Ishikawa (cell line): ENCODE results near the gene CCDC97.

Experiments used
- CEBPB ChIP-seq: IDR thresholded peaks from 2 replicates; pipeline ENCODE4 v1.6.1; 2012
- CREB1 ChIP-seq: IDR thresholded peaks from 2 replicates; pipeline ENCODE4 v1.6.1; 2012; ENCODE audit warnings: low read depth
- EGR1 ChIP-seq: IDR thresholded peaks from 2 replicates; pipeline ENCODE4 v1.6.1; 2012
- EP300 ChIP-seq: IDR thresholded peaks from 2 replicates; pipeline ENCODE4 v1.6.1; 2012; ENCODE audit warnings: borderline replicate concordance
- FOXM1 ChIP-seq: IDR thresholded peaks from 2 replicates; pipeline ENCODE4 v1.6.1; 2012; ENCODE audit warnings: low read depth, borderline replicate concordance
- NFIC ChIP-seq: IDR thresholded peaks from 2 replicates; pipeline ENCODE4 v1.6.1; 2012
- RAD21 ChIP-seq: IDR thresholded peaks from 2 replicates; pipeline ENCODE4 v1.6.1; 2012; ENCODE audit warnings: low read depth
- REST ChIP-seq: IDR thresholded peaks from 2 replicates; pipeline ENCODE4 v1.6.1; 2012; ENCODE audit warnings: low read depth, mild to moderate bottlenecking
- TAF1 ChIP-seq: IDR thresholded peaks from 2 replicates; pipeline ENCODE4 v1.6.1; 2012; ENCODE audit warnings: low read depth, mild to moderate bottlenecking
- TCF12 ChIP-seq: IDR thresholded peaks from 2 replicates; pipeline ENCODE4 v1.6.1; 2012; ENCODE audit warnings: low read depth
- TEAD4 ChIP-seq: IDR thresholded peaks from 2 replicates; pipeline ENCODE4 v1.6.1; 2012
- USF1 ChIP-seq: IDR thresholded peaks from 2 replicates; pipeline ENCODE4 v1.6.1; 2012
- YY1 ChIP-seq: IDR thresholded peaks from 2 replicates; pipeline ENCODE4 v1.6.1; 2012; ENCODE audit warnings: low read depth
- ZBTB7A ChIP-seq: IDR thresholded peaks from 2 replicates; pipeline ENCODE4 v1.6.1; 2012; ENCODE audit warnings: low read depth
- TF ChIP-seq, protein P1 (sequence below): IDR thresholded peaks from 2 replicates; pipeline ENCODE4 v1.6.1; 2012

The CCDC97 gene

GRCh38 chr19:41307954-41308449 is 2.0 kb upstream of the CCDC97 start:
- TF ChIP-seq EP300 (no peak), CREB1 (no peak), FOXM1 (no peak), REST (no peak), RAD21 (no peak), USF1 (no peak), TAF1 (no peak), CEBPB (no peak), TCF12 (no peak), TEAD4 (no peak), EGR1 (no peak), NFIC (no peak), YY1 (no peak), ZBTB7A (no peak)
- TF ChIP-seq, protein P1, sequence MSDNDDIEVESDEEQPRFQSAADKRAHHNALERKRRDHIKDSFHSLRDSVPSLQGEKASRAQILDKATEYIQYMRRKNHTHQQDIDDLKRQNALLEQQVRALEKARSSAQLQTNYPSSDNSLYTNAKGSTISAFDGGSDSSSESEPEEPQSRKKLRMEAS = no peak

GRCh38 chr19:41308450-41309179 is 1.4 kb upstream of the CCDC97 start:
- TF ChIP-seq EP300 (no peak), YY1 (no peak), RAD21 (peak; percentile 61)

DNA sequence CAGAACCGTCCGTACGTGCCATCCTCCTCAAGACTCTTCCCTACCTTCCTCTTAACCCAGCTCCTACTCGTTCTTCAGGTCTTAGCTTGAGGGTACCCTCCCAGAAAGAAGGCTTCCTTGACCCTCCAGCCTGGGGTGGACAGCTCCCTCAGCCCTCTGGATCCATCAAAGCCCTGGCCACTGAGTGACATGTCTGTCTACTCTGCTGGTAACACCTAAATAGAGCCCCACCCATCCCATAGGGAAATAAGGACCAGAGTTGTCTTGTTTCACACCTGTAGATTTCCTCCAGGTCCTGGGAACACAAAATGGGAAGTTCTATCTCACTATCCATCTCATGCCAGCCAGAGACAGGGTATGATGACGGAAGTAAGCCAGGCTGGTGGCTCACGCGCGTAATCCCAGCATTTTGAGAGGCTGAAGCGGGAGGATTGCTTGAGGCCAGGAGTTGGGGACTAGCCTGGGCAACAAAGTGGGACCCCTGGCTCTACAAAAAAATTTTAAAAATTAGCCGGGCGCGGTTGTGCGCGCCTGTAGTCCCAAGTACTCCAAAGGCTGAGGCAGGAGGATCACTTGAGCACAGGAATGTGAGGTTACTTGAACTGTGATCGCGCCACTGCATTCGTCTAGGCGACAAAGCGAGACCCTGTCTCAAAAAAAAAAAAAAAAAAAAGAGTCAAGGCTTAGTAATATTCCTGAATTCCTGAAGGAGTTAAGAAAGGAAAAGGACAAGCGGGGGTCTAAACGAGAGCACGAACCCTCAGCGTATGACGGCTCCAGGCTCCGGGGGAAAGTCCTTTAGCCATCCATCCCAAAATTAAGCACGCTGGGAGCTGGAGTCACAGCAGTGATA is 566 bp upstream of the CCDC97 start:
- TF ChIP-seq TAF1 = no peak
- peak; percentile 28; the same call in 1 of the 2 replicates for TF ChIP-seq REST

DNA sequence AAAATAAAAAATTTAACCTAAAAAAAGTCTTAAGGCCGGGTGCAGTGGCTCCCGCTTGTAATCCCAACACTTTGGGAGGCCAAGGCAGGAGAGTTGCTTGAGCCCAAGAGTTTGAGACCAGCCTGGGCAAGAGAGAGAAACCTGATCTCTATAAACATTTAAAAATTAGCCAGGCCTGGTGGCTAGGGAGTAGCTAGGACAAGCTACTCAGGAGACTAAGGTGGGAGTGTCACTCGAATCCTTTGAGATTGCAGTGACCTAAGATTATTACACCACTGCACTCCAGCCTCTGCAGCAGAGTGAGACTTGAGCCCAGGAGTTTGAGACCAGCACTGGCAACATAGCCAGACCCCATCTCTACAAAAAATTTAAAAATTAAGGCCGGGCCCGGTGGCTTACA is 1.1 kb downstream of the CCDC97 start:
- no peak for TF ChIP-seq CEBPB
- TF ChIP-seq TAF1 = no peak
- TF ChIP-seq USF1 = no peak
- TF ChIP-seq EP300 = no peak
- TF ChIP-seq TCF12 = no peak
- no peak for TF ChIP-seq EGR1
- no peak for TF ChIP-seq CREB1
- TF ChIP-seq TEAD4 = no peak
- no peak for TF ChIP-seq REST
- TF ChIP-seq RAD21 = no peak
- TF ChIP-seq, protein P1 = no peak
- no peak for TF ChIP-seq NFIC
- no peak for TF ChIP-seq ZBTB7A
